ENCODE results near the gene SLC39A3. TPM values are rescaled to one million over a fixed set of nuclear protein-coding genes. Genes with fewer than 3 reads are reported as not detected.

Gene SLC39A3
- total RNA-seq, 1 donor from 2014 or later, result 18.3 TPM

DNA sequence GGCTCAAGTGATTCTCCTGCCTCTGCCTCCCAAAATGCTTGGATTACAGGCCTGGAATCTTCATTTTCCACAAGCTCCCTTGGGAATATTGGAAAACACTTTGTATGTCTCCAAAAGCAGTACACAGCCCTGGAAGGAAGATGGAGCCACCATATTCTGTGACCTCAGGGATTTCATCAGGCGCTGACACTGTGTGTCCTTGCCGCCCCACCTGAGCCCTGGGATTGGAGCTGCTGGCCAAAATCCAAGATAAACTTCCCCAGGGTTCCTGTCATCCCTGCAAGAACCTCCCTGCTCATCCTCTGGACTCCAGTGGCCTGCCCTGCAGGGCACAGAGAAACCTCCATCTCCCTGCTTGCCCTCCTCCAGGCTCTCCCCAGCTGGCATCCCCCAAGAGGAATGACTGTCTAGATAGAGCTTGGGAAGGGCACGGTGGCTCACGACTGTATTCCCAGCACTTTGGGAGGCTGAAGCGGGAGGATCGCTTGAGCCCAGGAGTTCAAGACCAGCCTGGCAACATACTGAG lies 36.1 kb downstream of the SLC39A3 start:
- no peak for DNase-seq (ENCODE audit: low spot score)

DNA sequence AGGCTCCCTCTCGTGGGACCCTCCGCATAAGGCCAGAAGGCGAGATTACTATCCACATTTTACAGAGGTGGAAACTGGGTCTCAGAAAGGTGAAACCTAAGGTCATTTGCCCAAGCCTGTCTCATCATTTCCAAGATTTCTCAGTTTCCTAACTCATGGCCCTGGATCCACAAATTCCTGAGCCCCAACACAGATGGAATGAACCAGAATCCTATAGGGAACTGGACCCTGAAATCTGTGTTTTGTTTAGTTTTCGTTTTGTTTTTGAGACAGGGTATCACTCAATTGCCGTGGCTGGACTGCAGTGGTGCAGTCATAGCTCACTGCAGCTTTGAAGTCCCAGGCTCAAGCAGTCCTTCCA lies 36.8 kb downstream of the SLC39A3 start:
- DNase-seq (ENCODE audit: low spot score), result no peak

DNA sequence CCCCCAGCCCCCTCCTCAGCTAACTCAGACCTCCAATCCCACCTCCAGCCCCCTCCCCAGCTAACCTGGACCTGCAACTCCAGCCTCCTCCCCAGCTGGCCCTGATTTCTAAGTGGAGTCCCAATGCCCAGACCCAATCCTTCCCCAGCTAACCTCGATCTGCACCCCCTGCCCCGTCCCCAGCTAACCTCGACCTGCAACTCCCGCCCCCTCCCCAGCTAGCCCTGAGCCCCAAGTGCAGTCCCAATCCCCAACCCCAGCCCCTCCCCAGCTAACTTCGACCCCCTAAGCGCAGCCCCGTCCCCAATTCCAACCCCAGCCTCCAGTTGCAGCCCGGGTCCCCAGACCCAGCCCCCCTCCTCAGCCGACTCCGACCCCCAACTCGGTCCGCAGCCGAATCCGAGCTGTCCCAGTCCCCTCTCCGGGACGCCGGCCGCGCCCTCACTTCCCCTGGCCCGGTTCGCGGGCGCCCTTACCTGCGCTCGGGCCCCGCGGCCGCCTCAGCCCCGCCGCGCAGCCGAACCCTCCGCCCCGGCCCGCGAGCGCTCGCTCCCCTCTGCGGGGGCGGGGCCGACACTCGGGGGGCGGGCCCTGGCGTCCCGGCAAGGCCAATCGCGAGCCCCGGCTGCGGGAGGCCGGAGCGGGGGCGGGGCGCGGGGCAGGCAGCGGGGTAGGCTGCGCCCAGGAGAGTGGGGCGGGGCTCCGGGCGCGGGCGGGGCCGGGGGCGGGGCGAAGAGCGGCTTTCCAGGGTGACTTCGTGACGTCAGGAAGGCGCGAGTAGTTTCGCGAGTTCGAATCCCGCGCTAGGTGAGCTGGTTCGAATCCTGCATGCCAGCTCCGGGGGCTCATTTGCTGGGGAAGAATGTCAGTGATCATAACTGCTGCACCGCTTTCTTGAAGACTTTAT lies 37.4 kb downstream of the SLC39A3 start, which contains the start of gene GNG7:
TSS of gene GNG7 (minus strand) at position 525 of the 907 bp plus-strand sequence. CDS start 182,006 bp downstream, outside the sequence.
- DNase-seq (ENCODE audit: low spot score), result peak; percentile 82

DNA sequence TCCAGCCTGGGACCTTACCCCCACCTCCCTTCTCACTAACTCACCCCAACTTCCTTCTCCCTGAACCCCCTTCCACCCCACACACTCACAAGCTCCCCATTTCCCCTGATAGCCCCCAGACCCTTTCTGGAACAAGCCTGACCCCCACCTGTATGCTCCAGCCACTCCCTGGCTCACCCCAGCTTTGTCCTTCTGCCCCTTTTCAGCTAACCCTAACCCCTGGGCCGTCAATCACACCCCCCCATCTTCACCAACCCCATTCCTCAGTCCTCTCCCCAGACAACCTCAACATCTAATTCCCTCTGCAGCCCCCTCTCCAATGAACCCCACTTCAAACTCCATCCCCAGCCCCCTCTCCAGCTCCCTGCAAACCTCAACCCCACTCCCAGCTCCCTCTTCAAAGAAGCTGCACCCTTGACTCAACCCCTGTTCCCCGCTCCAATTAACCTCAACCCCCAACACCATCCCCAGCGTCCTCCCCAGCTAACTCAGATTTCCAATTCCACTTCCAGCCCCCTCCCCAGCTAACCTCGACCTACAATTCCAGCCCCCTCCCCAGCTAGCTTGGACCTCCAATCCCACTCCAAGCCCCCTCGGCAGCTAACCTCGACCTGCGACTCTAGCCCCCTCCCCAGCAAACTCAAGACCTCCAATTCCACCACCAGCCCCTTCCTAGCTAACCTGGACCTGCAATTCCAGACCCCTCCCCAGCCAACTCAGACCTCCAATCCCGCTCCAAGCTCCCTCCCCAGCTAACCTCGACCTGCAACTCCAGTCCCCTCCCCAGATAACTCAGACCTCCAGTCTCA lies 38.3 kb downstream of the SLC39A3 start:
- no peak for DNase-seq (ENCODE audit: low spot score)

DNA sequence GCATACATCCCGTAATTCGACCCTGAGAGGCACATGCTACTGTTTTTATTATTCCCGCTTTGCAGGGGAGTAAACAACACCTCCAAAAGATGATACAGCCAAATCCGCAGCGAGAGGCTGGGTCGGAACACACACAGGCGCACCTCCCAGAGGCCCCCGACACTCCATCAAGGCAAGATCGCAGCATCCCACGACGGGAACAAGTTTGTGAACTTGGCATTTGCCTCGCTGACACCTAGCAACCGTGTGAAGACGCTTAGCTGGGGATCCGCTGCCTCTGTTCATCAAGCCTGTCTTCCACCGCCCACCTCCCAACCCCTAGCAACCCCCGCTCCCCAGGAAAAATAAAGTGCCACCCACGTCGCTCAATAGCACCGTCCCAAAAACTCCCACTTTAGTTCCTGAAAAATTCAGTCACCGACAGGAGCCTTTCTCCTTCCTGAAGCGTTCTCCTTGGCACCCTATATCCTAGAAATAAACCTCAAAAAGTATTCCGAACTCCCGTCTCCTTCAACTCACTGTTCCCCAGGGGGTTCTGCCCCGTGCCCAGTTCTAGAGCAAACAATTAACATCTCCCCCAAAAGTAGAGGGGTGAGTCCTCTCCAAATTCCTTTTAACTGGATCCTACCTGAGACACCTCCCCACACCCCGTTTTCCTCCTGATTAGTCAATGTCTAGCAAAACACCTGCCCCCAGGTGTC lies 39.0 kb downstream of the SLC39A3 start:
- no peak for DNase-seq (ENCODE audit: low spot score)

DNA sequence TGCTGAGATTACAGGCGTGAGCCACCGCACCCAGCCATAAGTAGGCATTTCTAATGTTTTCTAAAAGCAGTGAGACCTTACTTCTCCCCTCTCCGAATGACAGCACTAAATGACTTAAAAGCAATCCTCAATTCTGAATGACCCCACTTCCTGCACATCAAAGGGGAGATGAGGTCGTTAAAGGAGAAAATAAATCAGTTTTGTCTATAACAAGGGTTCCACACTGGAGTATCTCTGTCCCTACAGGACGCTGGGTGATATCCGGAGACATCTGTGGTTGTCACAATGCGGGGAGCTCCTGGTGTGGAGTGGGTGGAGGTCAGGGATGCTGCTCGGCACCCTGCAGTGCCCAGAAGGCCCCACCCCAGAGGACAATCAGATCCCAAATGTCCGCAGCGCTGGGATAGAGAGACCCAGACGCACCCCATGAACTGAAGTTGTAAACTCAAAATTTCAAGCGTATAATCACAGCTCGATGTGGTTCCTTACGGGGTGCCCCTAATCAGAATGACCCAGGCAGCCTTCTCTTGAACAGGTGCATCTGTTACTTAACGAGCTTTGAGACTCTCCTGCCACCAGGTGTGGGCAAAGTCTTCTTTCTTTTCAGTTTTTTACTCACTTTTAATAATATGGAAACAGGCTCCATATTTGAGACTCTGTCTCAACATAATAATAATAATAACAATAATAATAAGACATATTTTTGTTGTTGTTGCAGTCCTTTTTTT lies 40.2 kb downstream of the SLC39A3 start:
- DNase-seq (ENCODE audit: low spot score), result no peak

DNA sequence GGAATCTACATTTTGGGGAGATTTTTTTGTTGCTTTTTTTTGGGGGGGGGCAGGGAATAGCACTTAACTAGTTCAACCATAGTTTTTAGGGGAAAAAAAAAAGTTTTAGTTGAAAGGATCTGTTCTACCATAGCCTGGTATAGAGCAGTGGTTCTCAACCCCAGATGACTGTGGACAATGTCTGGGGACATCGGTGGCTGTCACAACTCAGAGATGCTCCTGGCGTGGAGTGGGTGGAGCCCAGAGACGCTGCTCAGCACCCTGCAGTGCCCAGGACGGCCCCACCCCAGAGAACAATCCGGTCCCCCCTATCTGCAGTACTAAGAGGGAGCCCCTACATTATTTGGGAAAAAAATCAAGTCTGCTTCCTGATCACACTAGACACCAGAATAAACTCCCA lies 45.6 kb downstream of the SLC39A3 start:
- DNase-seq (ENCODE audit: low spot score), result no peak

DNA sequence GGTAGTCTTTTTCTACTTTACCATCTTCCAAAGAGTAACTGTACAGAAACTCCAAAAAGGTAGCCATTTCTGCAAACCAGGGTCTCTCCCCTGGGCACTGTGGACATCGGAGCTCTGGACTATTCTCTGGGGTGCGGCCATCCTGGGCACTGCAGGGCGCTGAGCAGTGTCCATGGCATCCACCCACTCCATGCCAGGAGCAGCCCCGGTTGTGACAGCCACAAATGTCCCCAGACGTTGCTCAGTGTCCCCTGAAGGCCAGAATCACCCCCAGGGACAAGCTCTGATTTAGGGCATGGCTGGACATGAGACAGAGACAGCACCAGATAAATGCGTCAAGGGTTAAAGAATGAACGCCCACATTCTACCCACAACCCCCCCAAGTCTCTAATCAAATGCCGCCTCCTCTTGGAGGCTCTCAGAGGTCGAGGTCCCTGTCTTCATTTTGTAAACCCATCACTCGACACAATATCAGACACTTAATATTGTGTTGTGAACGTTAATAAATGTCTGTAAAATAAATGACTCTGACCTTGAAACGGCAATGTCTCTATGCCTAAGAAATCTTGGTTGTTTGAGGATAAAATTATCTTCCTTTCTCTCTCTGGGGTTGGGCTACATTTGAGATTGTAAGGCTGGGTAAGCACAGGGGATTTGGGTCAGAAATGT lies 46.2 kb downstream of the SLC39A3 start:
- DNase-seq (ENCODE audit: low spot score), result no peak

DNA sequence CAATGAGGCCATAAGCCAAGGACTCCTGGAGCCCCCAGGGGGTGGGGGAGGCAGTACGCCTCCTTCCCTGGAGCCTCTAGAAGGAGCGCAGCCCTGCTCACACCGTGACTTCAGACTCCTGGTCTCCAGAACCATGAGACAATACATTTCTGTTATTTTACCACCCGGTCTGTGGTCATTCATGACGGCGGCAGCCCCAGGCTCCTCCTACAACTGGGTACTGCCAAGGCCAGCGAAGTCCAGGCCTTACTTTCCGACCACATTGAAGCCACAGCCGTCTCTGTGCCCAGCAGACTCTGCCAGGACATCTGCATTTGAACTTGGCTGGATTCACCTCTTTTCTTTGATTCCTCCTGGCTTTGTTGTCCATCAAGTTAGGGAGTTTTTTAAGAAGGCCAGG lies 47.9 kb downstream of the SLC39A3 start:
- DNase-seq (ENCODE audit: low spot score), result no peak

DNA sequence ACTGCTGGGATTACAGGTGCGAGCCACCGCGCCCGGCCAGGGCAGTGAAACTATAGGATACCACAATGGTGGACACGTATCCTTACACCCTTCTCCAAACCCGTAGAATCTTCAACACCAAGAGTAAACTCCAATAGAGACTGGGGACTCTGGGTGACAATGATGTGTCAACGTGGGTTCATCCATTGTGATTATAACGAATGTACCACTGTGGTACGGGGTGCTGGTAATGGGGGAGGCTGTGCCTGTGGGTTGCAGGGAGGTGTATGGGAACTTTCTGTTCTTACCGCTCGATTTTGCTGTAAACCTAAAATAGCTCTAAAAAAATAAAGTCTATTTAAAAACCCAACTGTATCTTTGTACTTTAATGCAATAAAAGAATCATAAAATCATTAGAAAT lies 49.0 kb downstream of the SLC39A3 start:
- DNase-seq (ENCODE audit: low spot score), result no peak

DNA sequence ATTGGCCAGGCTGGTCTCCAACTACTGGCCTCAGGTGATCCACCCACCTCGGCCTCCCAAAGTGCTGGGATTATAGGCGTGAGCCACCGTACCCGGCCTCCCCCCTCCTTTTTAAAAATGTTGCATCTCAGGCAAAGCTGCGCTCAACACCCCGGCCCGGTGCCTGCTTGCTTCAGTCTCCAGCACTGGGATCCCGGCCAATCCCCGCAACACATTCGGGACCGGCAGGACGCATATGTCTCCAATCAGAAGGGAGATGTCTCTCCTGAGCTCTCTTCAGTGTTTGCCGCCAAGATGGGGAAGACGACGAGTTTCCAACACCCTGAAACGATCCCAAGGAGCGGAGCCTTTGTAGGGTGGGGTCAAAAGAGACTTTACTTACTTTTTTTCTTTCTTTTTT lies 53.5 kb downstream of the SLC39A3 start:
- DNase-seq (ENCODE audit: low spot score), result no peak

DNA sequence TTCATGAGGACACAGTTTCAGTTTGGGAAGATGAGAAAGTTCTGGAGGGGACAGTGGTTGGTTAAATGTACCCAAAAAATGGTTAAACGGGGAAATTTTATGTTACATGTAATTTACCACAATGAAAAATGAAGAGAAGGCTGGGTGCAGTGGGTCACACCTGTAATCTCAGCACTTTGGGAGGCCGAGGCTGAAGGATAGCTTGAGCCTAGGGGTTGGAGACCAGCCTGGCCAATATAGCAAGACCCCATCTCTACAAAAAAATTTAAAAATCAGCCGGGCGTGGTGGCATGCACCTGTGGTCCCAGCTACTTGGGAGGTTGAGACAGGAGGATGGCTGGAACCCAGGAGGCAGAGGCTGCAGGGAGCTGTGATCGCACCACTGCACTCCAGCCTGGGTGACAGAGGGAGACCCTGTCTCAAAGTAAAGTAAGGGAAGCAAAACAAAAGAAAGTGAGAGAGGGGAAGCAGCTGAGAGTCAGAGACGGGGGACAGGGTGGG lies 54.6 kb downstream of the SLC39A3 start:
- DNase-seq (ENCODE audit: low spot score), result no peak

DNA sequence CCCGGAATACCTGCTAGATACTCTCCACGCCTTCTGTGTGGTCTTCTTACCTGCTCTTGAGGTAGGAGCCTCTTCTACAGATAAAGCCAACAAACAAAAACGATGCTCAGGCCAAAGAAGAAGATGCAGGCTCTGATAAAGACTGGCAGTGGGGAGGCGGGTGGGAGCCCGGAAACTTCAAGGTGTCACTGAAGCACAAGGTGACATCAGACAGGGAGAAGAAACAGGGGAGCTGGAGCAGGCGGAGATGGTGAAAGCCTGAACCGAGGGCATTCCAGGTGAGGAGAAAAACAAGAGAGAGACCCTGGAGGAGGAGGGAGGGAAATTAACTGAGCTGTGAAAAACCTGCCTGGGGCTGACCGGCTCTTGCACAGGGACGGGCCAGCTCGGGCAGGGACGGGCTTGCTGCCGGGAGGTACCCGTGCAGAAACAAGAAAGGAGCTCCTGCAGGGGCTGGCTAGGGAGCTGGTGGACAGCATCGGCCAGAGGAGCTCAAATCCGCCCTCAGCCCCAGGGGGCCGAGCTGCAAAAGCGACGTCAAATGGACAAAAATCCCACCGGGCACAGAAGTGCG lies 56.3 kb downstream of the SLC39A3 start:
- no peak for DNase-seq (ENCODE audit: low spot score)

Other genes starting within 250 kb of the SLC39A3 start
- 0.48 TPM for gene GNG7, start 37.3 kb downstream of the SLC39A3 start, total RNA-seq (ENCODE audit: insufficient read depth, low replicate concordance)
- gene DIRAS1, start 18.6 kb downstream of the SLC39A3 start, total RNA-seq (ENCODE audit: insufficient read depth, low replicate concordance), result 8.2 TPM
- gene SGTA, start 43.3 kb upstream of the SLC39A3 start, total RNA-seq (ENCODE audit: insufficient read depth, low replicate concordance), result 21.4 TPM
- gene THOP1, start 45.5 kb upstream of the SLC39A3 start, total RNA-seq (ENCODE audit: insufficient read depth, low replicate concordance), result 31.8 TPM
- gene ZNF554, start 79.9 kb upstream of the SLC39A3 start, total RNA-seq (ENCODE audit: insufficient read depth, low replicate concordance), result 7.0 TPM
- gene ZNF555, start 101.5 kb upstream of the SLC39A3 start, total RNA-seq (ENCODE audit: insufficient read depth, low replicate concordance), result 7.0 TPM
- 0.96 TPM for gene ZNF556, start 127.3 kb upstream of the SLC39A3 start, total RNA-seq (ENCODE audit: insufficient read depth, low replicate concordance)
- 2.6 TPM for gene ZNF57, start 160.9 kb upstream of the SLC39A3 start, total RNA-seq (ENCODE audit: insufficient read depth, low replicate concordance)
- gene ZNF77, start 205.0 kb upstream of the SLC39A3 start, total RNA-seq (ENCODE audit: insufficient read depth, low replicate concordance), result 3.4 TPM
- 7.5 TPM for gene TLE6, start 237.5 kb upstream of the SLC39A3 start, total RNA-seq (ENCODE audit: insufficient read depth, low replicate concordance)

All from umbilical cord (tissue), 2 donors.